Measurements from ENCODE around the gene CALCB.
"Not testable (repeated sequence)": the region's sequence is repeated elsewhere in the genome, so short reads cannot be mapped to it uniquely, and the experiment has no call there.

The CALCB gene

GRCh38 chr11:15073361-15074205, at the start of gene CALCB:
CALCB (plus strand) TSS chr11:15073593; CDS start chr11:15074719, 1,126 bp downstream.
- peak; percentile 61 to 78 (median 78) for DNase-seq

GRCh38 chr11:15027011-15027410, 46.4 kb upstream of the CALCB start:
- DNase-seq, result no peak

- no peak for DNase-seq
These were observed 45.4 kb upstream of the CALCB start for GRCh38 chr11:15027956-15028355.

GRCh38 chr11:15028379-15028778, 45.0 kb upstream of the CALCB start:
- DNase-seq, result no peak

GRCh38 chr11:15031945-15032344, 41.4 kb upstream of the CALCB start:
- not testable (repeated sequence) for DNase-seq

GRCh38 chr11:15034687-15035267, 38.6 kb upstream of the CALCB start:
- no peak for DNase-seq

- peak in 2 of 3 experiments; percentile 6 to 66 for DNase-seq
These were observed 38.1 kb upstream of the CALCB start for GRCh38 chr11:15035283-15035682.

- peak in 1 of 3 experiments; percentile 14 for DNase-seq
These were observed 34.4 kb upstream of the CALCB start for GRCh38 chr11:15038963-15039362.

- DNase-seq, result no peak
These were observed 28.2 kb upstream of the CALCB start for GRCh38 chr11:15045209-15045608.

GRCh38 chr11:15045891-15046290, 27.5 kb upstream of the CALCB start:
- DNase-seq, result no peak

GRCh38 chr11:15046673-15047072, 26.7 kb upstream of the CALCB start:
- not testable (repeated sequence) for DNase-seq

GRCh38 chr11:15048616-15049015, 24.8 kb upstream of the CALCB start:
- no peak for DNase-seq

- DNase-seq, result no peak
These were observed 20.2 kb upstream of the CALCB start for GRCh38 chr11:15053191-15053685.

- DNase-seq, result no peak
These were observed 17.6 kb upstream of the CALCB start for GRCh38 chr11:15055620-15056356.

GRCh38 chr11:15057329-15057728, 16.1 kb upstream of the CALCB start:
- DNase-seq, result no peak

- no peak for DNase-seq
These were observed 14.1 kb upstream of the CALCB start for GRCh38 chr11:15059132-15059915.

GRCh38 chr11:15062599-15062998, 10.8 kb upstream of the CALCB start:
- no peak for DNase-seq

- DNase-seq, result not testable (repeated sequence)
These were observed 3.6 kb upstream of the CALCB start for GRCh38 chr11:15069751-15070150.

GRCh38 chr11:15071556-15072255, 1.7 kb upstream of the CALCB start:
- no peak for DNase-seq

- DNase-seq, result peak in 2 of 3 experiments; percentile 8 to 11
These were observed 746 bp upstream of the CALCB start for GRCh38 chr11:15072551-15073143.
